Small intestine (tissue), 7 donors: ENCODE measurements around the gene GUK1. TPM values are rescaled to one million over a fixed set of nuclear protein-coding genes. Genes with fewer than 3 reads are reported as not detected.

Experiments
- DNase-seq, 2 donors: peaks; one replicate each; pipeline versions ENCODE4 v3.0.0 to v3.0.0-alpha.2; 2013
- FAIRE-seq: peaks from 2 replicates; lab custom pipeline; 2012; peaks lifted over from hg19 to GRCh38; lab: Jason Lieb, UNC
- H3K27ac ChIP-seq, 3 donors: one replicate each; pipeline ENCODE4 v1.5.1; 2013; ENCODE audit warnings: low read length in 2 of 3, mild to moderate bottlenecking in 2 of 3, control low read depth in 1 of 3, inconsistent platforms in 1 of 3, low read depth in 1 of 3, moderate library complexity in 1 of 3
- H3K27me3 ChIP-seq, 3 donors: one replicate each; pipeline ENCODE4 v1.6.1; 2013; ENCODE audit warnings: low read length in 3 of 3, inconsistent platforms in 1 of 3; ENCODE audit not compliant: control insufficient read depth in 3 of 3, insufficient read depth in 3 of 3
- H3K36me3 ChIP-seq, 3 donors: one replicate each; pipeline ENCODE4 v1.6.1; 2013; ENCODE audit warnings: low read length in 3 of 3, inconsistent platforms in 1 of 3, low read depth in 1 of 3, mild to moderate bottlenecking in 1 of 3, moderate library complexity in 1 of 3; ENCODE audit not compliant: control insufficient read depth in 3 of 3, insufficient read depth in 2 of 3
- H3K4me1 ChIP-seq, 3 donors: one replicate each; pipeline ENCODE4 v1.6.1; 2013; ENCODE audit warnings: low read length in 2 of 3, inconsistent platforms in 1 of 3, low read depth in 1 of 3, mild to moderate bottlenecking in 1 of 3, moderate library complexity in 1 of 3; ENCODE audit not compliant: control insufficient read depth in 3 of 3, insufficient read depth in 2 of 3
- H3K4me3 ChIP-seq, 3 donors: one replicate each; pipeline ENCODE4 v1.5.1; 2013; ENCODE audit warnings: low read length in 3 of 3, control low read depth in 1 of 3, inconsistent platforms in 1 of 3, low read depth in 1 of 3, mild to moderate bottlenecking in 1 of 3, moderate library complexity in 1 of 3
- H3K9me3 ChIP-seq, 2 donors: one replicate each; pipeline ENCODE4 v1.6.1; 2013; ENCODE audit warnings: low read depth in 1 of 2, low read length in 1 of 2; ENCODE audit not compliant: control insufficient read depth in 2 of 2, insufficient read depth in 1 of 2
- WGBS, 3 donors: extraction: QIAGEN DNeasy Blood & Tissue Kit; methylation state at CpG; one replicate each; pipeline ENCODE4 v1.1.7; 2013; 5-methylcytosine and 5-hydroxymethylcytosine counted together
- polyA plus RNA-seq, 4 donors: library from polyadenylated mRNA; stranded (reverse) in 3 of 4; unstranded in 1 of 4; fragments of 200-250 nt in 3 of 4; fragments of 120-200 nt in 1 of 4; gene quantifications; one replicate each; pipeline versions ENCODE4 v1.2.1 to v1.2.3, GENCODE V29; 2013
- donor health status: healthy with polysubstance abuse.
- donor health status: control.
- donor health status: control.
- donor health status: Bipolar disorder and iron deficiency.
- donor health status: healthy.

The GUK1 gene
- polyA plus RNA-seq, 4 donors, result 183 to 595 (median 460) TPM

GRCh38 chr1:228120857-228121489 is 19.1 kb upstream of the GUK1 start:
- no peak for DNase-seq
- Histone ChIP-seq H3K36me3 (no peaks in the 10 kb centered on the region), H3K27me3 (no peaks in the 10 kb centered on the region), H3K4me3 (no peak overlapping the region), H3K4me1 (peaks cover 0 to 21% (median 0%) of the 10 kb centered on the region in 3 donors), H3K27ac (no peak overlapping the region), H3K9me3 (peaks cover 0 to 7% of the 10 kb centered on the region in 2 donors)
- WGBS, 3 donors, result 67 to 76% (median 71%) methylated on average over 5 of the region's 5 CpGs
- FAIRE-seq, result no peak

DNA sequence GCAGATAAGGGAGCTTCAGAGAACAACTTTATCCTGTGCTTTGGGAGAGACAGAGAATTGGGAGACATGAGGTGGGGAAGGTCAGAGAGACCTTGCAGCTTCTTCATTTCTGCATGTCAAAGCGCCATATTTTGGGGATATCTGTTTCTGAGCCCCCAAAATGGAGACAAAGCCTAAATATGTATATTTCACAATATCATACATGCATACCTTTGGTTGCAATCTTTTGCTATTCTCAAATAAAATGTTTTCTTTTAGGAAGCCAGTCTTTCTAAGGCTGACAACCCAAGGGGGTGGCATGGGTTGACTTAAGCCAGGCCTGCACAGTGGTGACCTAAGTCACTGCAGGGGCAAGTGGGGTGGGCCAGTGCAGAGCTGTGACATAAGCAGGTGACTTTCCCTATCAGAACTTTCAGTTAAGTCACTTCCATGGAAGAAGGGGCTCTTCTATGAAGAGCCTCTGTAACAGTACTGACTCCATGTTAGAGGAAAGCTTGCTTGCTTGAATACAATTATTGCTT is 17.1 kb upstream of the GUK1 start:
- H3K4me1 ChIP-seq, result peaks cover 0 to 21% (median 0%) of the 10 kb centered on the region in 3 donors
- no peaks in the 10 kb centered on the region for H3K36me3 ChIP-seq
- no peak for DNase-seq
- no peak for FAIRE-seq
- H3K4me3 ChIP-seq, result no peak overlapping the region
- H3K27me3 ChIP-seq, result no peaks in the 10 kb centered on the region
- peak overlapping the region in 1 of 3 donors; percentile 74 for H3K27ac ChIP-seq
- peaks cover 0 to 7% of the 10 kb centered on the region in 2 donors for H3K9me3 ChIP-seq
- WGBS, 3 donors, result 73 to 100% (median 96%) methylated on average over 1 of the region's 1 CpG

DNA sequence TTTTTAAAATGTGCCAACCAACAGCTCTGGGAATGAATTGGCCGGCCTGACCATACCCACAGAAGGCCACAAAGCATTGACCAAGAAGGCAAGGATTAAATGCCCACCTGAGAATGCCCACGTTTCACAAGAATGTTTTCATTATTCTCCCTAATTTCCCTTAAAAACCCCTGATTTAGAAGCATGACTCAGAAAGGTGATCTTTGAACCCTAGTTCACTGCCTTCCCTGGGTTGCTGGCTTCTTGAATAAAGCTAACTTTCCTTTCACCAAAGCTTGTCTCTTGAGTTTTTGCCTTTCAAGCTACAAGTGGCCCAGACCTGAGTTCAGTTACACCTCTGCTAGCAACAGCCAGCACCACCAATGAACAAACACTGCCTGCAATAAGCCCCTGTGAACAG is 16.6 kb upstream of the GUK1 start:
- 39 to 59% (median 48%) methylated on average over 2 of the region's 2 CpGs for WGBS, 3 donors
- no peak overlapping the region for H3K4me3 ChIP-seq
- DNase-seq, result peak in 1 of 2 donors; percentile 66
- peaks cover 0 to 21% (median 0%) of the 10 kb centered on the region in 3 donors for H3K4me1 ChIP-seq
- FAIRE-seq, result no peak
- H3K9me3 ChIP-seq, result peaks cover 0 to 6% of the 10 kb centered on the region in 2 donors
- H3K36me3 ChIP-seq, result no peaks in the 10 kb centered on the region
- no peaks in the 10 kb centered on the region for H3K27me3 ChIP-seq
- H3K27ac ChIP-seq, result peak overlapping the region in 1 of 3 donors; percentile 74

DNA sequence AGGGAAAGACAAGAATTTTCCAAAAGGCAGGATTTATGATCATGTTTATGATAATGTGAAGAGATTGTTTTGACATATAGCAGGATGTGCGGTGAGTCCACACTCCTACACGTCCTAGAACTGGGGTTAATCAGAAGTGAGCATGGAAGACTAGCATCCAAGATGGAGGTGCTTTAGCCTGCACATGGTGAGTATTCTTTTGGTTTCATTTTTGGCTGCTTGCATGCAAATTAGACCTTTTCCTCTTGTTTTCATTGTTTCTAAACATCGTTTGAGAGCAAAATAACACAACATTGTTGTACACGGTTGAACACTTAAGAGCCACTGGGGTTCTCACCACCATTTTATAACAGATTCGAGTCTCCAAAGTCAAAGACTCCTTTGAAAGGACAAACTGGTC is 14.9 kb upstream of the GUK1 start:
- FAIRE-seq, result no peak
- Histone ChIP-seq H3K4me3 (no peak overlapping the region), H3K27me3 (no peaks in the 10 kb centered on the region), H3K4me1 (peaks cover 0 to 21% (median 0%) of the 10 kb centered on the region in 3 donors), H3K36me3 (no peaks in the 10 kb centered on the region), H3K9me3 (no peaks in the 10 kb centered on the region), H3K27ac (no peak overlapping the region)
- 67 to 92% (median 82%) methylated on average over 5 of the region's 5 CpGs for WGBS, 3 donors
- DNase-seq, result no peak

DNA sequence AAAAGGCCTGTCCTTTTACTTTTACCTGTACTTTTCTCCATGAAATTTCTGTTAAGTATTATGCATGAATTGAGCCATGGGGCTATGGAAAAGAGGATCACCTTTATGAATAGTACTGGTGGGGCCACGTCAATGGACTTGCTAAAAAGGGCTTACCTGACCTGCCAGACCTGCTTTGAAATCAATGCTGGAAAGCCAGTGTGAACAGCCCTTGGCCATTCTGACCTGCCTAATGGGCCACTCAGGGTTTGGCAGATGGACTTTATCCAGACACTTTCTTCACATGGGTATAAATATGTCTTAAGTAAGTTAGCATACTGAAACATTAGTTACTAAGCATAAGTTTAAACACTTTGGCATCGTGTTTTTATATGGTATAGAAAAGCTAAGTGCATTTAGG is 8.3 kb upstream of the GUK1 start:
- FAIRE-seq (no peak), DNase-seq (peak in 1 of 2 donors; percentile 57)
- H3K27ac ChIP-seq, result peak overlapping the region in 1 of 3 donors; percentile 78
- no peak overlapping the region for H3K4me3 ChIP-seq
- peaks cover 0 to 9% (median 0%) of the 10 kb centered on the region in 3 donors for H3K4me1 ChIP-seq
- 74 to 84% (median 78%) methylated on average over 2 of the region's 2 CpGs for WGBS, 3 donors
- H3K9me3 ChIP-seq, result no peaks in the 10 kb centered on the region
- H3K27me3 ChIP-seq, result peaks cover 0 to 12% (median 0%) of the 10 kb centered on the region in 3 donors
- no peaks in the 10 kb centered on the region for H3K36me3 ChIP-seq

- H3K27ac ChIP-seq, result no peak overlapping the region
- no peak for DNase-seq
- no peak for FAIRE-seq
- peaks cover 0 to 13% (median 0%) of the 10 kb centered on the region in 3 donors for H3K27me3 ChIP-seq
- 89 to 91% (median 89%) methylated on average over 12 of the region's 12 CpGs for WGBS, 3 donors
- no peak overlapping the region for H3K4me3 ChIP-seq
- H3K4me1 ChIP-seq, result peaks cover 0 to 12% (median 0%) of the 10 kb centered on the region in 3 donors
- H3K9me3 ChIP-seq, result no peaks in the 10 kb centered on the region
- H3K36me3 ChIP-seq, result no peaks in the 10 kb centered on the region
These were observed 5.5 kb upstream of the GUK1 start for GRCh38 chr1:228134591-228134990.

DNA sequence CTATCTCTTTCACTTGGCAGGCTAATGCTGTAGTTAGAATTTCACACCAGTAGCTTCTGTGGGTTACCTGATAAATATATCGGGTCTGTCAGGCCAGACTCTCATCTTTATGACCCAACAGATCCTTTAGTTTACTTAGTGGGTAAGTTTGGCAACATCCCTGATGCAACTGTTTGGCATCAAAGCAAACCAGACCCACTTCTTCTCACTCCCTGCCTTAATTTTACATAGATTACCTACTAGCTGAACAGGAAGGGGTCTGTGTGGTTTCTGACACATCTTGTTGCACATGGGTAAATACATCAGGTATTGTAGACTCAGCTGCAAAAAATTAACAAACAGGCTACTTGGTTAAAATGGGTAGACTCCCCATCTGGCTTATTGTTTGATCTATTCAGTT is 3.2 kb upstream of the GUK1 start:
- no peak for DNase-seq
- Histone ChIP-seq H3K27ac (no peak overlapping the region), H3K4me3 (no peak overlapping the region), H3K36me3 (peaks cover 0 to 10% (median 0%) of the 10 kb centered on the region in 3 donors), H3K9me3 (no peaks in the 10 kb centered on the region), H3K4me1 (peaks cover 3 to 11% (median 4%) of the 10 kb centered on the region in 3 donors), H3K27me3 (peaks cover 0 to 13% (median 0%) of the 10 kb centered on the region in 3 donors)
- WGBS, 3 donors, result 12 to 45% (median 18%) methylated on average over 1 of the region's 1 CpG
- FAIRE-seq, result no peak

GRCh38 chr1:228139406-228139930 is 611 bp upstream of the GUK1 start:
- Histone ChIP-seq H3K9me3 (no peaks in the 10 kb centered on the region), H3K36me3 (peaks cover 0 to 32% (median 0%) of the 10 kb centered on the region in 3 donors), H3K4me3 (peak overlapping the region; percentile 37 to 99 (median 62)), H3K27ac (peak overlapping the region; percentile 85 to 100 (median 86)), H3K4me1 (peaks cover 9 to 36% (median 13%) of the 10 kb centered on the region in 3 donors), H3K27me3 (peaks cover 0 to 13% (median 0%) of the 10 kb centered on the region in 3 donors)
- no peak for FAIRE-seq
- WGBS, 3 donors, result 19 to 25% (median 25%) methylated on average over 30 of the region's 30 CpGs
- DNase-seq, result no peak
